ENCODE results near the gene MOGAT3.

- TF ChIP-seq KDM4B (IDR thresholded peaks at IDR 0.05; ENCODE audit: borderline replicate concordance in 2 of 2, low read depth in 1 of 2), result no peak
- TF ChIP-seq SPI1 (IDR thresholded peaks at IDR 0.05; ENCODE audit: borderline replicate concordance, low read depth, low read length), result no peak
- TF ChIP-seq ARNT (IDR thresholded peaks at IDR 0.05), result no peak
- no peak for TF ChIP-seq ZNF274 (IDR thresholded peaks at IDR 0.05; ENCODE audit: borderline replicate concordance, low read depth, low read length)
- no peak for TF ChIP-seq SMARCB1 (IDR thresholded peaks at IDR 0.05; ENCODE audit: insufficient read length, low read depth)
- TF ChIP-seq MYBL2 (IDR thresholded peaks at IDR 0.05; ENCODE audit: low read depth), result no peak
- TF ChIP-seq MYBL2 (CRISPR knock-in tag; IDR thresholded peaks at IDR 0.05; ENCODE audit: borderline replicate concordance), result no peak
- TF ChIP-seq ZNF253 (CRISPR knock-in tag; conservative IDR thresholded peaks at IDR 0.05), result no peak
- no peak for TF ChIP-seq YY1 (IDR thresholded peaks at IDR 0.05; ENCODE audit: borderline replicate concordance in 1 of 3, control insufficient read depth in 1 of 3, extremely low read depth in 1 of 3, insufficient read depth in 3 of 3, insufficient read length in 1 of 3, insufficient replicate concordance in 2 of 3, low read depth in 1 of 3, low read length in 2 of 3)
- TF ChIP-seq TAF1 (IDR thresholded peaks at IDR 0.05; ENCODE audit: control insufficient read depth, extremely low read depth, insufficient read depth, low read length, severe bottlenecking), result no peak
- no peak for TF ChIP-seq TEAD1 (CRISPR knock-in tag; IDR thresholded peaks at IDR 0.05)
- TF ChIP-seq EZH2 (IDR thresholded peaks at IDR 0.05; ENCODE audit: borderline replicate concordance, low read depth, low read length), result no peak
Measured at GRCh38 chr7:101160910-101161309, 39.9 kb downstream of the MOGAT3 start.

All from K562 (cell line).